IMR-90 (cell line): Measurements from ENCODE around the gene NME2. TPM values are rescaled to one million over a fixed set of nuclear protein-coding genes. Genes with fewer than 3 reads are reported as not detected.

ENCODE experiments used
- MXI1 ChIP-seq: IDR thresholded peaks from 2 replicates; pipeline ENCODE4 v1.6.1; 2012; ENCODE audit warnings: low read depth, mild to moderate bottlenecking, low read length, moderate library complexity, borderline replicate concordance
- NFE2L2 ChIP-seq: fragments of 150-350 bp; IDR thresholded peaks from 2 replicates; pipeline ENCODE4 v1.6.1; 2016; ENCODE audit warnings: low read depth, mild to moderate bottlenecking, low read length
- RAD21 ChIP-seq: IDR thresholded peaks from 2 replicates; pipeline ENCODE4 v1.6.1; 2012; ENCODE audit warnings: low read length, improper control_type of control experiment
- USF2 ChIP-seq: fragments of 150-350 bp; IDR thresholded peaks from 2 replicates; pipeline ENCODE4 v1.6.1; 2017; ENCODE audit warnings: mild to moderate bottlenecking, antibody characterized with exemption, low read length, low read depth
- polyA plus RNA-seq, 3 experiments: library from polyadenylated mRNA; depleted of rRNA; stranded (reverse); fragments of >200 nt; gene quantifications; 2 replicates each; pipeline ENCODE4 v1.2.3, GENCODE V29; 2012; ENCODE audit warnings: low replicate concordance in 1 of 3
- total RNA-seq: library from RNA; depleted of rRNA; stranded (reverse); fragments of >200 nt; gene quantifications from 2 replicates; pipeline ENCODE4 v1.2.3, GENCODE V29; 2012

Gene NME2
- total and polyA plus RNA-seq, 2 of the 4 experiments (the other 2 are of a cell fraction) = 824 to 912 TPM

GRCh38 chr17:51166198-51166986 is at the start of gene NME2 (continued):
- TF ChIP-seq USF2 (peak; percentile 94), RAD21 (no peak), MXI1 (peak; percentile 99), NFE2L2 (no peak)
